Putamen (tissue), 1 donor: ENCODE data around the gene TMEM167B.
"Not testable (repeated sequence)": the region's sequence is repeated elsewhere in the genome, so short reads cannot be mapped to it uniquely, and the experiment has no call there.

Source experiments
- DNase-seq: peaks from one replicate; pipeline ENCODE4 v3.0.0-alpha.2; 2016; ENCODE audit warnings: low spot score

Gene TMEM167B

DNA sequence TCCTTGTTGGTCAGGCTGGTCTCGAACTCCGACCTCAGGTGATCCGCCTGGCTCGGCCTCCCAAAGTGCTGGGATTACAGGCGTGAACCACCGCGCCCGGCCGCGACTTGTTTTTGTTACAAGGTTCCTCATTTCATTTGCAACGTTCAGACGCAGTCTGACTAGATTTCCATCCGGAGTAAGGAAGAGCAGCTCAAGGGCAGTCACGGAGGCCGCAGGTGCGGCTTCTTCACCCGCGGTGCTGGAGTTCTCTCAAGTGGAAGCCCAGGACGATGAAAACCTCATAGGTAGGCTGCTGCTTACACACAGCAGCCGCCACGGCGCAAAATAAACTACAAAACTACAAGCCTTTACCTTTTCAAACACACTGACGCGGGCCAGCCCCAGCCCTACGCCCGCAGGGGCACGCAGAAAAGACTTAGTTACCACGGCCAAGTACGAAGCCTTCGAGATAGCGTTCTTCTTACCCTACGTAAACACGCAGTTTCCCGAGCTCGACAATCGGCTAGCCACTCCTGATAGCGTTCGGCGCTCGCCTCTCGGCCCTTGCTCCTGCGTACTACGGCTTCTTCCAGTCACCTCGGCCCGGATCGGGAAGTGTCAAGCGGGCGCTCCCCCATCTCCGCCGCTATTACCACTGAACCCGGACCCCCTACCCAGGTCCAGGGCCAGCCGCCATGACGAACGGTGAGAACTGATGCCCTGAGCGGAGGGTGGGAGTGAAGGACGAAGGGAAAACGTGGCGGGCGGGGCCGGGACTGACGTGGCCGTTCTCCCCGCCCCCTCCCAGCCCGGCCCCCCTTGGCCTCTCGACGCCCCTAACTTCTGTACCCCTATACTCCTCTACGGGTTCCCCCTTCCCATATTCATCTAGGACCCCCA lies at the start of gene TMEM167B:
Gene TMEM167B (plus strand): TSS at position 569 of the 882 bp plus-strand sequence. CDS start 109 bp downstream, at position 678.
- peak; percentile 96 for DNase-seq

DNA sequence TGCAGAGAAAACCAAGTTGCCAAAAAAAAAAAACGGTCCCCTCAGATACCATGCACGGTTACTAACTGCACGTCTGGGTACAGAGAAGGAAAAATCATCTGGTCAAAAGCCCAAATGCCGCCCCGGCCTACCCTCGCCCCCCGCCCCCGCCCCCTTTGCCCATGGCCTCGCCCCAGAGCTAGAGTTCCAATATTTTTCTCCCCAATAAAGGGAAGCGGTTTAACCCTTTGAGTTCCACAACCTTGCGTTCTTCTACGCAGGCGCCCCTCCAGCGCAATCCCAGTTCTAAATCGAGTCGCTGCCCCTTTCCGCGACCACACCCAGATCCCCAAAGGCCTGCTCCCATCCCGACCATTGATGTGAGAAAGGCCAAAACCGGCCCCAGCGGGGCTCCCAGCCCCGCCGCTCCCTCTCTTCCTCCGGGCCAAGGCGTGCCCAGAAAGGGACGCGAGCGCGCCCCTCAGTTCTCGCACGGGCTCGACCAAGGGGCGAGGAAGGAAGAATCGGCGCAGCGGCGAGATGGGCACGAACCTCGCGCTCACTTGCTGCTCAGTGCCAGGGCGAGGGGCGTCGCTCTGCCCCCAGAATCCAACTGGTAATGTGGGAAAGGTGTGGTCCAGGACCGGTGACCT lies 49.5 kb upstream of the TMEM167B start:
- peak; percentile 10 for DNase-seq

DNA sequence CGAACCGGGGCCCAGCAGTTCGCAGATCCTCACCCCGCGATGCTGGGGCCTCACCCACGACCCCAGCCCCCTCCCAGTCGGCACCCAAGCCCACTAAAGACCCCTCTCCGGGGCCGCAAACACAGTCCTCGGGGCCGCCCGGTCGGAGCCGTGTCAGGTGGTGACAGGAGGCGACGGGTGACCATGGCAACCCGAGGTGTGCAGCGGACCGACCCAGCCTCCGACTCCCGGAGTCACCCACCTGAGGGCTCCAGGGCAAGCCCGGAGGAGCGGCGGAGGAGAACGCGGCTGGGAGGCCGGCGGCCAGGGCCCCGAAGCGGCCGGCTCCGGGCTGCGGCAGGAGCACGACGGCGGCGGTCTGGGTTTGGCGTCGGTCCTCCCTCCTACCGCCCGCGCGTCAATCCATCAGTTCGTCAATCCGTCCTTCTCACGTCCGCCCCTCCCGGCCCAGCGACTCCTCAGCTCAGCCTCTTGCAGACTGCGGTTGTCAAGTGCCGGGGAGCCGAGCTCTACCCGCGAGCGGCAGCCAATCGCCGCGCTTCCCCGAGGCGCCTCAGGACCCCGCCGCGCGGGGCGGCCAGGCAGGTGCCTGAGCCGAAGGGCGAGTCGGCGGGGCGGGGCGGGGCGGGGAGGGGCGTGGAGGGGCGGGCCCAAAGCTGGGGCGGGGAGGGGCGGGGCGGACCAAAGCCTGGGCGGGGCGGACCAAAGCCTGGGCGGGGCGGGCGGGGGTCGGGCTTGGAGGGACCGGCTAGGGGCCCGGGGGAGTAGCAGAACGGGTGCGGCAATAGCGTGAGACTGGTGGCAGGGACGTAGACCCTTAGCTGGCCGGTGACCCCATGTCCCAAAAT lies 48.7 kb upstream of the TMEM167B start, which contains the start of gene WDR47:
Gene WDR47 (minus strand): TSS at position 482 of the 848 bp plus-strand sequence. CDS start 18,590 bp downstream, outside the sequence.
- peak; percentile 97 for DNase-seq

DNA sequence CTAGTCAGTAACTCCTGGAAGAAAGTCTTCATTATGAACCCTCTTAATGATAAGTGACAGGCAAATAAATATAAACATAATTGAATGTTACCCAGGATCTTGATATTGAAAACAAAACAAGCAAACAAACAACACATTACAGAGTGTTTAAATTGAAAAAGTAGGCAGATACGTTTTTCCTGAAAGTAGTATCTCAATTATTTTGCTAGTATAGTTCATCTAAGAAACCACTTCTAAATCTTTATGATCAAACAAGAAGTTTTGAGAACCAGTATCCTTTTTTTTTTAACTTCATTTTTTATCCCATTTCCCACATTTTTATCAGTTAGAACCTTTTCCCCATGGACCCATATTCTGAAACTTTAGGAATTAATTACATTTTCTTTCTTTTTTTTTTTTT lies 45.0 kb upstream of the TMEM167B start:
- no peak for DNase-seq

DNA sequence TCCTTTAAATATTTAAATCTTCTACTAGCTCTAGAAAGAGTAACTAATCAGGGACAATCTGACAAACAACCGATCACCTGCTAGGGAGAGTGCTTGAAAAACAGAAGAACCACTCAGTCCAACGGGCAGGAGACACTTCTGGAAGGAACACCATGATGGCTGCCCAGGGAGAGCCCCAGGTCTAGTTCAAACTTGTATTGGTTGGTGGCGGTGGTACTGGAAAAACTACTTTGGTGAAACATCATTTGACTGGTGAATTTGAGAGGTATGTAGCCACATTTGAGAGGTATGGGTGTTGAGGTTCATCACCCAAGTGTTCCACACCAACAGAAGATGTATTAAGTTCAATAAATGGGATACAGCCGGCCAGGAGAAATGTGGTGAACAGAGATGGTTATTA lies 43.9 kb upstream of the TMEM167B start:
- no peak for DNase-seq

DNA sequence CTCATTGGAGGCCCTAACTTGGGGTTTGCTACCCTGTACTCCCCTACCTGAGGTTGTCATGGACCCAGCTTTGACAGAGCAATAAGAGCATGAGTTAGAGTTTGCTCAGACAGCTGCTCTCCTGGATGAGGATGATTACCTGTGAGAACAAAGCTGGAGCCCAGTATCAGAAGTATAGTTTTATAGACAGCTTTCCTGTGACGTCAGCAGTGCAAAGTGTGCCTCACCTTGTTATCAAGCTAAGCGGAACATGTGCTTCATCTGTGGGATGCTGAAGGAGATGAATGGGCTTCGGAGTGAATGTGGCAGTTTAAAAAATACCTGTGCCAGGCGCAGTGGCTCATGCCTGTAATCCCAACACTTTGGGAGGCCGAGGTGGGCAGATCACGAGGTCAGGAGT lies 43.2 kb upstream of the TMEM167B start:
- no peak for DNase-seq

DNA sequence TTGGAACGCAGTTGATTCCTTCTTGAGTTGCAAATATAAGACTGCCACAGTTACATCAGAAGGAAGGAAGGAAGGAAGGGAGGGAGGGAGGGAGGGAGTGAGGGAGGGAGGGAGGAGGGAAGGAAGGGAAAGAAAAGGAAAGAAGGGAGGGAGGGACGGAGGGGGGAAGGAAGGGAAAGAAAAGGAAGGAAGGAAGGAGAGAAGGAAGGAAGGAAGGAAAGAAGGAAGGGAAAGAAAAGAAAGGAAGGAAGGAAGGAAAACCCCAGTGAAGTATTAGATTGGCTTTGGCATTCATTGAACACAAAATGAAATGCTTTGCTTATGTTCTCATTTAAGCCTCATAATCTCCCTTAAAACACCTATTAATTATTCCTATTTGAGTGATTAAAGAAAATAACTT lies 42.2 kb upstream of the TMEM167B start:
- no peak for DNase-seq

DNA sequence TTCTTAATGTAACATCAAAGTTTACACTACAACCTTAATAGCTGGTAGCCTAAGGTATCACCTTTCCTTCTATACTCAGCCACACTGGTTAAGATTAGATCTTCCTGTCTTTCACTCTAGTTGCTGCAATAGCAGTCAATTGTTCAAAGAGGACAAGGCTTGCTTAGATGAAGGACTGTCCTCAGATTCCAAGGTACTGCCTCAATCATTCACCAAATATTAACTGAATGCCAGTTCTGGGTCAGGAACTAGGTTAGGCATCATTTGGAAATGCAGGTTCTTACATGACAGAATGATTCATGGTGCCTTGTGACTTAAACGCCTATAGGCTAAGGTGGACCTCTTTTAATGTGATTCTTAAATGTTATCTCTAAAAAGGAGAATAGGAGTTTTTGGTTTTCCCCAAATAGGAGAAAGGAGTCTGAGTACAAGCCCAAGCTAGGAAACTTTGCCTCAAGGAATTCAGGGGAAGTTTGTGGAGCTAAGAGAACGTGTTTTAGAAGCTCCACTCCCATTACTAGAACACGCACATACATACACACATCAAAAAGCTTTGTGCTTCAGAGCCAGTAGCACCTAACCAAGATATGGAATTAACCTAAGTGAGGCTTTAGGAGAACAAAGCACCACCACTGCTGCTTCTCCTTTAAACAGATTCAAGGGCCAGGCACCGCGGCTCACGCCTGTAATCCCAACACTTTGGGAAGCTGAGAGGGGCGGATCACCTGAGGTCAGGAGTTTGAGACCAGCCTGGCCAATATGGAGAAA lies 40.2 kb upstream of the TMEM167B start:
- DNase-seq: no peak

DNA sequence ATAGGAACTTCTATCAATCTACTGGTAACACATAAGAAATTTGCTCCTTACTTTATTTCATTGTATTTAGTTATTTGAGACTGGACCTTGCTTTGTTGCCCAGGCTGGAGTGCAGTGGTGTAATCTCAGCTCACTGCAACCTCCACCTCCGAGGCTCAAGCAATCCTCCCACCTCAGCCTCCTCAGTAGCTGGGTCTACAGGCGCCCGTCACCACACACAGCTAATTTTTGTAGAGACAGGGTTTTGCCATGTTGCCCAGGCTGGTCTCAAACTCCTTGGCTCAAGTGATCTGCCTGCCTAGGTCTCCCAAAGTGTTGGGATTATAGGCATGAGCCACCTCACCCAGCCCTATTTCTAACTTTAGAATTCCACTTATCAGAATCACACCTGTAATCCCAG lies 38.4 kb upstream of the TMEM167B start:
- DNase-seq: not testable (repeated sequence)

DNA sequence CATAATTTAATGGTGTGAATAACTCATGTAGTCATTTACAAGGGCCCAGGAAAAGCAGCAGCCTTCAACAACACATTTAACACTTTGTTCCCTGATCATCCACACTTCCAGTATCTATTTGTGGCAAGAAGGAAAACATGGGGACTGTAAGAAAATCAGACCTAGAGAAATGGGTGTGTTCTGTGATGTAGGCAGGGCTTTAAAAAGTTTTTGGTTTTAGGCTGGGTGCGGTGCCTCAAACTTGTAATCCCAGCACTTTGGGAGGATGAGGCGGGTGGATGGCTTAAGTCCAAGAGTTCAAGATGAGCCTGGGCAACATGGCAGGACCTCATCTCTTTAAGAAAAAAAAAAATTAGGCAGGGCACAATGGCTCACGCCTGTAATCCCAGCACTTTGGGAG lies 34.5 kb upstream of the TMEM167B start:
- DNase-seq: no peak

DNA sequence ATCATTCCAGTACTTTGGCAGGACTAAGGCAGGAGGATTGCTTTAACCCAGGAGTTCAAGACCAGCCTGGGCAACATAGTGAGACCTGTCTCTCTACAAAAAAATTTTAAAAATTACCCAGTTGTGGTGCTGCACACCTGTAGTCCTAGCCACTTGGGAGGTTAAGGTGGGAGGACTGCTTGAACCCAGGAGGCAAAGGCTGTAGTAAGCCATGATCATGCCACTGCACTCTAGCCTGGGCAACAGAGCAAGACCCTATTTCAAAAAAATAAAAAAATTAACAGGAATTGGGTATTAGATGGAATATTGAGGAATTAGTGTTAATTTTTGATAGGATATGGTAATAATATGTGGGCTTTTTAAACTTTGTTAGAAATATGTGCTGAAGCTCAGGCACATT lies 31.5 kb upstream of the TMEM167B start:
- DNase-seq: no peak

DNA sequence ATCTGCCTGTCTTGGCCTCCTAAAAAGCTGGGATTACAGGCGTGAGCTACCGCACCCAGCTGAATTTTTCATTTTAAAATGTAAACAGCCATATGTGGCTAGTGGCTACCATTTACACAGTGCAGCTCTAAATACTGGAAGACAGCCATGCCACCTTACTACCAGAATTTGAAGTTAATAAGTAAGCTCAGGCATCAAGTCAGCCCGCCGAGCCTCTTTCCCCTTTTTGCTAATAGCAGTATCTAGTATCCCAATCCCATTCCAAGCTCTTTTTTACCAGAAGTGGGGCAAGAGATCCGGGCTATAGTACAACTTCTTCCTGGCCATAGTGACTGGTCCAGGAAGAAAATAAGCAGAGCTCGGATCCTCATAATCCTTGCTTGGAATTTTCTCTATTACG lies 29.9 kb upstream of the TMEM167B start:
- no peak for DNase-seq

DNA sequence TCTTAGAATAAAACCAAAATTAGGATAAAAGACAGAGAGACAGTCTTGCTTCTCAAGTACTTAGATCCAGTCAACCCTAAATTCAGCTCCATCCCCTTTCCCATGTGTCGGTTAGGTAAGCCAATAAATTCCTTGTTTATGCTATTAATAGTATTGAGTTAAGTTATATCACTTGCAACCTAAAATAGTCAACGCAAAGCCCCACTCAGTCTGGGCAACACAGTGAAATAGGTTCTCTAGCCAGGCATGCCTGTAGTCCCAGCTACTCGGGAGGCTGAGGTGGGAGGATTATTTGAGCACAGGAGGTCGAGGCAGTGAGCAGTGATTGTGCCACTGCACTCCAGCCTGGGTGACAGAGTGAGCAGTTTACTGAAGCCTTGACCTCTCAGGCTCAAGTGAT lies 29.4 kb upstream of the TMEM167B start:
- DNase-seq: no peak

DNA sequence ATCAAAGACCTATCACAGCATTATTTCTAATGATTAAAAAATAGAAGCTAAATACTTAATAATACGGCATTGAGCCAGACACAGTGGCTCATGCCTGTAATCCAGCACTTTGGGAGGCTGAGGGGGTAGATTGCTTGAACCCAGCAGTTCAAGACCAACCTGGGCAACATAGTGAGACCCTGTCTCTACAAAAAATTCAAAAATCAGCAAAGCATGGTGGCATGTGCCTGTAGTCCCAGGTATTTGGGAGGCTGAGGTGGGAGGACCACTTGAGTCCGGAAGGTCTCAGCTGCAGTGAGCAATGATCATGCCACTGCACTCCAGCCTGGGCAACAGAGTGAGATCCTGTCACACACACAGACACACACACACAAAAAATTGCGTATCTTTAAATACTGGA lies 25.4 kb upstream of the TMEM167B start:
- no peak for DNase-seq

DNA sequence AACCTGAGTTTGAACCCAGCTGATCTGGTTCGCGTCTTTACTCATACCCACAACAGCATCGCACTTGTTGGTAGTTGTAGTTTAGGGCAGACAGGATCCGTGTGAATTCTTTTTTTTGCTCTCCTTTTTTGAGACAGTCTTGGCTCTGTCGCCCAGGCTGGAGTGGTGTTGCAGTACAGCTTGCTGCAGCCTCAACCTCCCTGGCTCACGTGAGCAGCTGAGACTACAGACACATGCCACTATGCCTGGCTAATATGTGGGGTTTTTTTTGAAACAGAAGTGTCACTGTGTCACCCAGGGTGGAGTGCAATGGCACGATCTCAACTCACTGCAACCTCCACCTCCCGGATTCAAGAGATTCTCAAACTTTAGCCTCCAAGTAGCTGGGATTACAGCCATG lies 22.7 kb upstream of the TMEM167B start:
- no peak for DNase-seq

DNA sequence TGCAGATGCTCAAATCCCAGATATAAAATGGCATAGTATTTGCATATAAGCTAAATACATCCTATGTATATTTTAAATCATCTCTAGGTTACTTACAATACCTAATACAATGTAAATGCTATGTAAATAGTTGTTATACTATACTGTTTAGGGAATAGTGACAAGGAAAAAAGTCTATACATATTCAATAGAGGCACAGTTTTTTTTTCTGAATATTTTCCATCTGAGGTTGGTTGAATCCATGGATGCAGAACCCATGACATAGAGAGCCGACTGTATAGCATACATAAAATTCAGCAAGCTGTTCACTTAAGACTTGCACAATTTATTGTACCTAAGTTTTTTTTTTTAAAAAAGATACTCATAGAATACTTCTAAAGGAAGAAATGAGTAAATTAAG lies 21.3 kb upstream of the TMEM167B start:
- DNase-seq: no peak

DNA sequence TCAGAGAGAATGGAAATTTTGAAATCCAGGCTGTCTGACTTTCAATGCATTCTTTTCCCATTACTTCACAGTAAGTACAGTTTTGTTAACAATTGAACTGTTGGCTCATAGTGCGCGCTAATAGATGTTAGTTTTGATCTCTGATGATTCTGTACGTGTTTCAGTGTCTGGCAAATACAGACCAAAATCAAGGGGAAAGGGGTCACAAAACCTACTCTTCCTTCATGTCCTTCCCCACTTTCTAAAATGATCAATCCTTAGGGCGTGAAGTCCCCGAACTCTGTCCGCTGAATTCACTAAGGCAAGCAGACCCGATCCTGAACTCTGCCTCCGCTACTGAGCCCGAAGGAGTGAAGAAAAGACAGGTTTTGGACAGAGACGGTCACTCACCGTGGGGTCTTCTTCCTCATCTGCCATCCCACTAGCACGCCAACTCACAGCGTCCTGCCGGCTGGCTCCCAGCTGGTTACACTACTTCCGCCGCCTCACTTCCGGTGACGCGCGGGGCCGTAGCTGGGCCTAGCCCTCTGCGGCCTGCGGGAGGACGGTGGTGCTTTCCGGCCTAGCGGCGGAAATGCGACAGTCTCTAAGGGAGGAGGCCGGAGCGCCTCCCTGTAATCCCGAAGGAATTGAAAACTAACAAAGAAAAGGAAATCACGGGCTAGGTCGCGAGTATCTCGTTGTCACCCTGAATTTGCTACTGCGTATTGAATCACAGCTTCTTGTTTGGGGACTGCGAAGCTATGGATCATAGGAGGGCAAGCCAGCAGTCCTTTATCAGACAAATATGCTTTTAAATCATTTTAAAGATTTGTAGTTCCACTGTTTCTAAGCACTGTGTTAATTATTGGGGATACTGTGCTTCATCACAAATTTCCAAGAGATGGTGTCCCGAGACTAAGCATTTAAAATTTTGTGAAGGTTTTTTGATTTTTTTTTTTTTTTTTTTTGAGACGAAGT lies 14.8 kb upstream of the TMEM167B start, which contains the start of gene TAF13:
Gene TAF13 (minus strand): TSS at position 473 of the 960 bp plus-strand sequence. CDS start 56 bp downstream, at position 417.
- peak; percentile 95 for DNase-seq

DNA sequence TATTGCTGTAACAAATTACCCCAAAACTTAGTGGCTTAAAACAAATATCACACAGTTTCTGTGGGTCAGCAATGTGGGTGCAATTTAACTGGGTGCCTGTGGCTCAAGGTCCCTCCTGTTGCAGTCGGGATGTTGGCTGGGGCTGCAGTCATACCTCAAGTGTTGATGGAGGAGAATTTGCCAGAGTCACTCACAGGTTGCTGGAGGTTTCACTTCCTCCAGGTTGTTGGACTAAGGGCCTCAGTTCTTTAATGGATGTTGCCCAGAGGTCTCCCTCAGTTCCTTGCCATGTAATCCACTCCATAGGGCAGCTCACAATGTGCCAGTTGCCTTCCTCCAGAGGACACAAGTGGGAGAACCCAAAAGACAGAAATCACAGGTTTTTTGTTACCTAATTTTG lies 12.2 kb upstream of the TMEM167B start:
- DNase-seq: no peak

DNA sequence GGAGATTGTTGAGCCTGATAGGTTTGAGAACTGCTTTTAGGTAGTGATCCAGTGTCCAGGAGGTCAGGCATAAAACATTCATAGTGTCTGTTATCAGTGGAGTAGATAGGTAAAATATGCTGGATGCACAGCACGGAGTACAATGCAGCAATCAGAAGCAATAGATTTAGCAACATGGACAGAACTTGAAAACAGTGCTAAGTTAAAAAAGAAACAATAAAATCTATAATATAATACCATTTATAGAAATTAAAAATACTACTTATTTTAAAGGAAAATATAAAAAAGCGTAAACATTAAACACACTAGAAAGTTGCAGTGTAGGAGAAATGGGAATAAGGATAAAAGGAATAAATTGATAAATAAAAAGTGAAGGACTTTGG lies 11.3 kb upstream of the TMEM167B start:
- DNase-seq: no peak

DNA sequence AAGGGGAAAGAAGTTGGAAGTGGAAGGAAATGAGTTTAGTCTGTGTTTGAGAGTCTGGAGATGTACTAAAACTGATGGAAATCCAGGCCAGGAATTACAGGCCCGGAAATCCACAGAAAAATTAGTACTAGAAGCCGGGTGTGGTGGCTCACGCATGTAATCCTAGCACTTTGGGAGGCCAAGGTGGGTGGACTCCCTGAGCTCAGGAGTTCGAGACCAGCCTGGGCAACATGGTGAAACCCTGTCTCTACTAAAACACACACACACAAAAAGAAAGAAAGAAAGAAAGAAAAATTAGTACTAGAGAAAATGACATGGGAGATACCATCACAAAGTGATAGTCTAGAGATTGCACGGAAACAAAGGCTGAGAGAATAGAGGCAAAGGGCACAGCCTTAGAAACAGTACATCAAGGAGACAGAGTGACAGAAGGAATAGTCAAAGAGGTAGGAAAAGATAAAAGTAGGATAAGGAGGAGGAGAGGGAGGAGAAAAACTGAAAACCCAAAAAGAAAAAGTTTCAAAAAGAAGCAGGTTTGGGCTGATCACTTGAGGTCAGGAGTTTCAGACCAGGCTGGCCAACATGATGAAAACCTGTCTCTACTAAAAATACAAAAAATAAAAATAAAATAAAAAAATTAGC lies 10.0 kb upstream of the TMEM167B start:
- DNase-seq: no peak
